ENCODE measurements around the gene KATNB1.

- TF ChIP-seq CTCF (conservative IDR thresholded peaks at IDR 0.05; ENCODE audit: low read length), result no peak
- TF ChIP-seq EZH2phosphoT487 (IDR thresholded peaks at IDR 0.05; ENCODE audit: borderline replicate concordance, low read depth, low read length), result no peak
Measured at GRCh38 chr16:57769541-57770145, 34.1 kb downstream of the KATNB1 start.

Measured in OCI-LY7 (cell line).